DMS53 treated with DMSO at 0.1 percent for 48 hours (cell line): ENCODE measurements around the gene GOLGA8A.
"Not testable (repeated sequence)": the region's sequence is repeated elsewhere in the genome, so short reads cannot be mapped to it uniquely, and the experiment has no call there.

Experiments used
- DNase-seq: peaks from one replicate; lab custom pipeline; 2025; ENCODE audit not compliant: unreplicated experiment; lab: John Stamatoyannopoulos, UW

GOLGA8A gene

GRCh38 chr15:34437687-34438086, at the start of gene GOLGA8A:
Gene GOLGA8A, minus strand, starts transcription at chr15:34437808. Its CDS starts 48,117 bp downstream, at chr15:34389691.
- no peak for DNase-seq

- DNase-seq = no peak
Observed at GRCh38 chr15:34483644-34484043, 46.0 kb upstream of the GOLGA8A start.

GRCh38 chr15:34481370-34481769, 43.8 kb upstream of the GOLGA8A start:
- no peak for DNase-seq

DNA sequence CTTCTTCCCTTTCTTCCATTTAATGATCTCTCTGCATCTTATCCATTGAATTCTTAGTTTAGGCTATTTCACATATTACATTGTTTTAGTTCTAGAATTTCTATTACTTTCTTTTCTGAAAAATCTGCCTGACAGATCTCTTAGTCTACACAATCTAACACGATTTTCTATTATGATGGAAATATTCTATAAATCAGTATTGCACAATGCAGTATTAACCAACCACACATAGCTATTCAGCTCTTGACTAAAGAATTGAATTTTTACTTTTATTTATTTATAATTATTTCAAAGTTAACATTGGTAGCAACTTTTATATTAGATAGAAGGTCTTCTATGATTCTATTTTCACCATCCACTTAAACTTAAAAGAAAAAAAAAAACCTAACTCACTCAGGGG, 36.2 kb upstream of the GOLGA8A start:
- no peak for DNase-seq

DNA sequence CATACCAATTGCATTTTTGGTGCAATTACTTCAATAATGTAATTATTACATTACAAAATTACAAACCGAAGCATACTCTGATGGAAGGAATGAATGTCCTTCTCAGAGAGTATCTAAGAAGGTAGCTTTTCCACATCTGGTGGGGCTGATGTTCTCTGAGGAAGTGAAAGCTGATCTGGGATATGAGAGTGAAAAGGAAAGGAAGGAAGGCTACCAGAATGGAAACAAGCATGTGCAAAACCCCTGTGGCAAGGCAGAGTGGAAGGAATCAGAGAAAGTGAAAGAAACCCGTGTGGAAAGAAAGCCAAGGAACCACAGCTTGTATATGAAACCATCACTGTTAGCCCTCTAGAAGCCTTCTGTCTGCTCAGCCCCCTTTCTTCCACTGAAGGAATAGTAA, 35.3 kb upstream of the GOLGA8A start:
- DNase-seq = no peak

- DNase-seq = no peak
Observed at GRCh38 chr15:34470892-34471291, 33.3 kb upstream of the GOLGA8A start.

- no peak for DNase-seq
Observed at GRCh38 chr15:34470091-34470490, 32.5 kb upstream of the GOLGA8A start.

GRCh38 chr15:34461730-34462129, 24.1 kb upstream of the GOLGA8A start:
- DNase-seq = no peak

DNA sequence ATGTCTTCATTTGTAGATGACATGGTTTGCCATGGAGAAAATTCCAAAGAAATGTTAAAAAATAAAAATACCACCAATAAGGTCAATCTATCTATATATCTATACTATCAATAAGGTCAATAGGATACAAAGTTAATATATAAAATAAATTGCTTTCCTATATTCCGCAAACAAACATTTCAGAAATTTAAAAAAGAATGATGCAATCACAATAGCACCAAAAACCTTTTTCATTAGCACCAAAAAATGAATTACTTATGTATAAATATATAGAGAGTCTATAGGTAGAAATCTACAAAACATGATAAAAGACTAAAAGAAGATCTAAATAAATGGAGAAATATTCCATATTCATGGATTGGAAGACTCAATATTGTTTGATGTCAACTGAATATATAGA, 22.8 kb upstream of the GOLGA8A start:
- DNase-seq = no peak

- no peak for DNase-seq
Observed at GRCh38 chr15:34456658-34457057, 19.1 kb upstream of the GOLGA8A start.

DNA sequence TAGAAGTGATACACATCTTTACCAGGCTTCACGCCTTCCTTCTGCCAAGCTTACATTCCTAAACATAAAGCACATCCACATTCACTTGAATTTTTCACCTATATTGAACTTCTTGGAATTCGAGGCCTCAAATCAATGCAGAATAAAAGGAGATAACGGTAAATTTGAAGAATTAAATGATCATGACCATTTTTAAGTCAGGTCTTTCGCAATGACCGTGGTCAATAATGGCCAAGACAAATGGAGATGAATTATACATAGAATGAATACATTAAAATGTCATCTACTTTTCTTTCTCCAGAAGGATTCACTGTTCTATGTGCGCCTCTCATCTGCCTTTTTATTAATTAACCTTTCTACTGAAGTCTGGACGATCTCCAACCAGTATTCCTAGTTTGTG, 5.3 kb upstream of the GOLGA8A start:
- no peak for DNase-seq

- no peak for DNase-seq
Observed at GRCh38 chr15:34439878-34440277, 2.3 kb upstream of the GOLGA8A start.

DNA sequence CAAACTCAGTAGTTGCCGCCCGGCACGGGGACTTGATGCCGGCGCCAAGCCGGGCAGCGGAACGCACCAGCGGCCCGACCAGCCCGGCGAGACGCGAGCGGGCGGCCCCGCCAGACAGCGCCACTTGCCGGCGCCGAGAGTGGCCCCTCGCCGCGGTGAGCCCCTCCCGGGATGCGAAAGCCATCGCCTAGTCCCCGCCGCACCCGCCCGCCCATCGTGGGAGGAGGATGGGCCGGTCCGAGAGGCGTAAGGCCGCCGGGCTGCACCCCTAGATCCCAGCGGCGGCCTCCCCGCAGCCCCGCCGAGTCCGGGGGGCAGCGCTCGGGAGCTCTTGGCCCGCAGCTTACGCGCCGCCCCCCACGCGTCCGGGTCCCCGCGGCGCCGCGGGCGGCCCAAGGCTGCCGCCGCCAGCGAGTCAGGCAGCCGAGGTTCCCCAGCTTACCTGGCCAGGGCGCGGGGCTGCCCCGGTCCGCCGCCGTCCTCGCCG, 609 bp downstream of the GOLGA8A start:
- DNase-seq = no peak

DNA sequence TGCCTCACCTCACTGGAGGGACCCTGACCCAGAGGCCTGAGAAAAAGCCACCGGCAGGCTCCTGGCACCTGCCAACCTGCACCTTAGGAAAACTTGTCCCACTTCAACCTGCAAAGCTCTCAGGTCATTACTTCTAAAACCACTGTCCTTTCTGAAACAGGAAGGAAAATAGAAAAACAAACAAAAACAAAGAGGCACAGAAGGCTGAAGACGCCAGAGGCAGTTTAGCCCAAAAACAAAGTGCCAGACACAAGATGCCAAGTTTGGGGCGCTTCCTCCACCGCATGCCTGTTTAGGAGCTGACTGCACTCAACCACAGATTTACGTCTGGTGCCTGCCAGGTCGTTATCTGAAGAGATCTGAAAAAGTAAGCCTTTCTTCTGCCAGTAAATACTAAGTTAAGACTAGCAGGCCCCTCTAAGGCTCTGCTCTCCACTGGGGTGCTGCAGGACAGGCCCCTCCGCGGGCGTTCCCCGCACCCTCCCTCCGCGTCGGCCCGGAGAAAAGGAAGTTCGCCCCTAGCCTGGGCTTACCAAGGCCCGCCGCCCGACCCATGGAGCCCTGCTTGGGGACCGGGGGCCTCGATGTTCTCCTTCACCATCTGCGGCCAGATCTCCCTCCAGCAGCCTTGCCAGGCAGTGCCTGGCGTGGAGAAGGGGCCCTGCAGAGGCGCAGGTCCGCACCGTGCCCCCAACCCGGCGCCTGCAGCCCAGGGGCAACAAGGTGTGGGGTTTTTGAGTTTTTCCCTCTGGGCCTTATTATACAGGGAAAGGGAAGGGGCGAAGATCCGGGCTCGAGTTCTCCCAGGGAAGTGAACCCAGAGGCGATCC, 1.3 kb downstream of the GOLGA8A start:
- DNase-seq = no peak

GRCh38 chr15:34435658-34436057, 1.9 kb downstream of the GOLGA8A start:
- no peak for DNase-seq

DNA sequence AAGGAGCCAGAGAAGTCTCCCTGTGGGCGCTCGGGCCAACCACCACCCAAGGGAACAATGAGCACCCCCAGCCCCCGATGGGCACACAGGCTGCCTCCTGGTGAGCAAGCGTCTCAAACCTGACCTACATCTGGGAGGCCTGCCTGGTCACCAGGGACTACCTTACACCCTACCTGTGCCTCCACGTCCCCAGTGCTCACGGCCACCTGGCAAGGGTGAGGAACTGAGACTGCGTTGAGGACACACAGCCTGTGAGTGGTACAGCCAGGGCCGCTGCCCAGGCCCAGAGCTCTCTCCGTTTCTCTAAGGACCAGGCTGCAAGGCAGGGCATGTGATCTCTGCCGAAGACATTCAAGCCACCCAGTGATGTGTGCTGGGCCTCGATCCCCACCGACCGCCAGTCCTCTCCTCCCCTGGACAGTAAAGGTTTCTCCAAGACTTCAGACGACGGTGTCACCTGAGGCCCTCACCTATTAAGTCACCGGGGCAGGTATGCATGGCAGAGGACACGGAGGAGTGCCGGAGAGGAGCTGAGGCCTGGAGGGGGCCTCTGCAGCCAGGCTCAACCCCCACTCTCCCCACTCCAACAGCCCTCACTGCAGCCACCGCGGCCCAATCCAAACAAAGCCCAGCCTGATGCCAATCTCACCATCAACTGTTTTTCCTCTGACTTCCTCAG, 2.8 kb downstream of the GOLGA8A start:
- no peak for DNase-seq

GRCh38 chr15:34433956-34434626, 3.5 kb downstream of the GOLGA8A start:
- DNase-seq = not testable (repeated sequence)

DNA sequence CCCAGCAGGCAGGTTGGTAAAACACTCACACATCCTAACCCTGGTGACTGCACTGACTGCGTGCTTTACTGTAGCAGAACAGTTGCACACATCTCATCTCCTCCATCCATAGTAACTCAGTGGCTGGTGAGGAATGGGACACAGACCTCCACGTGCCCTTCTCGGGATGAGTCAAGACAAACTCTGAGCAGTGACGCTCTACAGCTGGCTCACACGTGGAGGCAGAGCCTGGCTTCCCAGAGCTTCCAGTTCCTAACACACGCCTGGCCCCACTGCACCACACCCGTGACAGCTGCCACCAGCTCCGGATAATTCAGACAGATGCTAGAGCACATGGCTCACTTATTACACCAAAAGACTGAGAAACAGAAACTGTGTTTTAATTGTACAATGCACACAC, 7.0 kb downstream of the GOLGA8A start:
- DNase-seq = not testable (repeated sequence)

- DNase-seq = not testable (repeated sequence)
Observed at GRCh38 chr15:34423425-34424090, 14.1 kb downstream of the GOLGA8A start.

GRCh38 chr15:34420953-34421352, 16.7 kb downstream of the GOLGA8A start:
- not testable (repeated sequence) for DNase-seq

GRCh38 chr15:34418435-34418834, 19.2 kb downstream of the GOLGA8A start:
- DNase-seq = not testable (repeated sequence)
